Activated T-cell treated with anti-CD3 and anti-CD28 coated beads, Interleukin-2, amount 50 U/mL, for 1 hour (primary cell): ENCODE results near the gene ZBED1.
"Not testable (repeated sequence)": the region's sequence is repeated elsewhere in the genome, so short reads cannot be mapped to it uniquely, and the experiment has no call there.

Source experiments
- DNase-seq: peaks from one replicate; pipeline ENCODE4 v3.0.0-alpha.2; 2020

Gene ZBED1

GRCh38 chrX:2500803-2501558 lies at the start of gene ZBED1, which contains the start of gene DHRSX:
Gene ZBED1, minus strand, starts transcription at chrX:2500976. Its CDS starts 10,257 bp downstream, at chrX:2490719.
Gene DHRSX, minus strand, starts transcription at chrX:2500976. Its CDS starts 51 bp downstream, at chrX:2500925.
- peak; percentile 62 for DNase-seq

GRCh38 chrX:2549876-2550275 lies 49.1 kb upstream of the ZBED1 start:
- DNase-seq: no peak

- no peak for DNase-seq
These were observed 48.1 kb upstream of the ZBED1 start for GRCh38 chrX:2548711-2549423.

DNA sequence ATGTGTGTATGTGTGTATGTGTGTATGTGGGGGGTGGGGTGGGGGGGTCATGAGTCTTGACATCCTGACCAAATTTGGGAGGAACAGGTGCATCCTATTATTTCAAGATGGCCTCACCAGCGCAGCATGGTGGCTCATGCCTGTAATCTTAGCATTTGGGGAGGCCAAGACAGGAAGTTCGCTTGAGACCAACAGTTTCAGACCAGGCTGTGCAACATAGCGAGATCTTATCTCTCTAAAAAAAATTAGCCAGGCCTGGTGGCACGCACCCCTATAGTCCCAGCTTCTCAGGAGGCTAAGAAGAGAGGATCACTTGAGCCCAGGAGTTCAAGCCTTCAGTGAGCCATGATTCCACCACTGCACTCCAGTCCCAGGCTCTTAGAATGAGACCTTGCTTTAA lies 47.0 kb upstream of the ZBED1 start:
- DNase-seq: no peak

- DNase-seq: no peak
These were observed 45.7 kb upstream of the ZBED1 start for GRCh38 chrX:2546496-2546895.

DNA sequence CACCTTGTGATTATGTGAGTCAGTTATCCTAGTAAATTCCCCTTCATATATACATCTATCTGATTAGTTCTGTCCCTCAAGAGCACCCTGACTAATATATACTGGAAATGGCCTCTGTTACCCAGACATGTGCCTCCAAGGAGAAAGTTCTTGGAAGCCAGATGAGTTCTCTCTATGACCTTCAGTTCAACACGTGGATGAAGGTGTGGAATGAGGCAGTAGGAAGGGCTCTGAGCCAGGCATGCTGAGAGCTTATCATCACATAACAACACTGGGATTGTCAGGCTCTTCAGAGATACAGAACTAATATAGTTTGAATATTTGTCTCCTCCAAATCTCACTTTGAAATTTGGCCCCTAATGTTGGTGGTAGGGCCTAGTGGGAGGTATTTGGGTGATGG lies 44.4 kb upstream of the ZBED1 start:
- no peak for DNase-seq

- DNase-seq: no peak
These were observed 42.2 kb upstream of the ZBED1 start for GRCh38 chrX:2542826-2543521.

GRCh38 chrX:2541603-2542002 lies 40.8 kb upstream of the ZBED1 start:
- no peak for DNase-seq

- no peak for DNase-seq
These were observed 39.7 kb upstream of the ZBED1 start for GRCh38 chrX:2540426-2540947.

DNA sequence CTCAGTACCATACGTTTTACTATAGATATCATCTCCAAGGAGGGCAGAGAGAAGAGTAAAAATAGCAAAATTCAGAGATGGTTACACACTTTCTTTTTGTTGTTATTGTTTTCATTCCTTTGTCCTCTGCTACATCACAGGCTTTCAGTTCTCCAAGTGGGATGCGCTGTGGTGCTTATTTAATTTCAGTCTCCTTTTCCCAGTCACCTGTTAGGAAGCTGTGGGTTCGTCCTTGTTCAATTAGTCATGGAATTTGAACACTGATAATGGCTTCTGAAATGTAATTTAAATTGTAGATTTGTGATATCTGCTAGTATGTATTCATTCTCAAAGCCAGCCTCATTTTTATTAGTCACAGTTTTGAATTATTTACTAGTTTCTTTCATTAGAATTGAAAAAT lies 38.8 kb upstream of the ZBED1 start:
- no peak for DNase-seq

- no peak for DNase-seq
These were observed 37.4 kb upstream of the ZBED1 start for GRCh38 chrX:2538031-2538757.

DNA sequence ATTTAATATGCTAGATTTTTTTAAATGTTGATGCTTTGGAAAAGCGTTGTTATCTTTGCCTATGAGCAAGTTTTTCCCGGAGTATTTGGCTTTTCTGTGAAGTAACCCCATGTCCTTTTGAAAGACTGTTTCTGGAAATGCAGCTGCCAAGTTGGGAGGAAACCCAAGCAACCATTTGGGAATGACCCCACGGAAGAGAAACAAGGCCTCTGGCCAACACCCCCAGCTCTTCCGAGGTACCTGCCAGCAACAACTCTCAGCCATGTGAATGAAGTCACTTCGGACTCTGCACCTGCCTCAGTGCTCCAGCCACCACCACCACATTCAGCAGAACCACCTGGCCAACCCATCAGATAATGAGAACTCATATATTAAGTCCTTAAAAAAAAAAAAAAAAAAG lies 36.2 kb upstream of the ZBED1 start:
- no peak for DNase-seq

DNA sequence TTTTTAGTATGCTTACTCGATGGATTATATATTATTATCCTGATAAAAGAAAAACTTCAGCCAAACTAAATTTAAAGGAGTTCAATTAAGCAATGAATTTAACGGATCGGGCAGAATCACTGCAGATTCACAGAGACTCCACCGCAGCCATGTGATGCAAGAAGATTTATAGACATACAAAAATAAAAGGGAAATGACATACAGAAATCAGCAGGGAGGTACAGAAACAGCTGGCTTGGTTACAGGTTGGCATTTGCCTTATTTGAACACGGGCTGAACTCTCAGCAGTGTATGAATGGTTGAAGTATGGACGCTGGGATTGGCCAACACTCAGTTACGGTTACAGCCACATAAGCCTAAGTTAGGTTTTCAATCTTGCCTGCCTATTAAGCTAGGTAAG lies 35.4 kb upstream of the ZBED1 start:
- no peak for DNase-seq

GRCh38 chrX:2534261-2535021 lies 33.7 kb upstream of the ZBED1 start:
- DNase-seq: not testable (repeated sequence)

GRCh38 chrX:2533424-2533823 lies 32.6 kb upstream of the ZBED1 start:
- DNase-seq: no peak

GRCh38 chrX:2526390-2526789 lies 25.6 kb upstream of the ZBED1 start:
- no peak for DNase-seq

- DNase-seq: no peak
These were observed 23.1 kb upstream of the ZBED1 start for GRCh38 chrX:2523911-2524310.

- DNase-seq: no peak
These were observed 21.2 kb upstream of the ZBED1 start for GRCh38 chrX:2521927-2522386.

- DNase-seq: no peak
These were observed 20.5 kb upstream of the ZBED1 start for GRCh38 chrX:2521092-2521926.

DNA sequence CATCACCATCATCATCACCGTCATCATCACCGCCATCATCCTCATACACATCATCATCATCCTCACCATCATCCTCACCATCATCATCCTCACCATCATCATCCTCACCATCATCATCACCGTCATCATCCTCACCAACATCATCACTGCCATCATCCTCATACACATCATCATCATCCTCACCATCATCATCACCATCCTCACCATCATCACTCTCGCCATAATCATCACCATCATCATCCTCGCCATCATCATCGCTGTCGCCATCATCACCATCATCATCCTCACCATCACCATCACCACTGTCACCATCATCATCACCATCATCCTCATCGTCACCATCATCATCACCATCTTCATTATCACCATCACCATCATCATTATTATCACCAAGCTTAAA lies 19.8 kb upstream of the ZBED1 start:
- DNase-seq: no peak

GRCh38 chrX:2519638-2520037 lies 18.9 kb upstream of the ZBED1 start:
- DNase-seq: not testable (repeated sequence)
